ENCODE results near the gene SSTR4. TPM values are rescaled to one million over a fixed set of nuclear protein-coding genes. Genes with fewer than 3 reads are reported as not detected.

SSTR4 gene
- total RNA-seq, 1 experiment from 2014 or later, result not detected

DNA sequence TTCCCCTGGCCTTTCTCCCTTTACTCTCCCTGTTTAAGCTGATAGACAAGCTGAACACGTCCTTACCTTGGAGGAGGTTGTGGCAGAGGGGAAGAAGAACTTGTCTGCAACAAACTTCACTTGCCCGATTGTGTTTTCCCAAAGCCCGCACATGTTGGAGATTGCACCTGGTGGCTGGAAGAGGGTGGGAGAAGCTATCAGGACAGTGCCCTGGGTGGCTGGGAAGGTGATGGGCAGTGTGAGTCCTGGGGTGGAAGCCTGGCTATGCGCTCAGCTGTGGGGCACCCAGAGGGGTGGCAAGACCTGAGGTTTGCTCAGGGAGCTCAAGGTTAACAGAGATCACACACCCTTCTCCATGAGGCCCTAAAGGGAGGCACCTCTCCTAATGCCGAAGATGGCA lies 25.0 kb upstream of the SSTR4 start:
- TF ChIP-seq, protein P1, sequence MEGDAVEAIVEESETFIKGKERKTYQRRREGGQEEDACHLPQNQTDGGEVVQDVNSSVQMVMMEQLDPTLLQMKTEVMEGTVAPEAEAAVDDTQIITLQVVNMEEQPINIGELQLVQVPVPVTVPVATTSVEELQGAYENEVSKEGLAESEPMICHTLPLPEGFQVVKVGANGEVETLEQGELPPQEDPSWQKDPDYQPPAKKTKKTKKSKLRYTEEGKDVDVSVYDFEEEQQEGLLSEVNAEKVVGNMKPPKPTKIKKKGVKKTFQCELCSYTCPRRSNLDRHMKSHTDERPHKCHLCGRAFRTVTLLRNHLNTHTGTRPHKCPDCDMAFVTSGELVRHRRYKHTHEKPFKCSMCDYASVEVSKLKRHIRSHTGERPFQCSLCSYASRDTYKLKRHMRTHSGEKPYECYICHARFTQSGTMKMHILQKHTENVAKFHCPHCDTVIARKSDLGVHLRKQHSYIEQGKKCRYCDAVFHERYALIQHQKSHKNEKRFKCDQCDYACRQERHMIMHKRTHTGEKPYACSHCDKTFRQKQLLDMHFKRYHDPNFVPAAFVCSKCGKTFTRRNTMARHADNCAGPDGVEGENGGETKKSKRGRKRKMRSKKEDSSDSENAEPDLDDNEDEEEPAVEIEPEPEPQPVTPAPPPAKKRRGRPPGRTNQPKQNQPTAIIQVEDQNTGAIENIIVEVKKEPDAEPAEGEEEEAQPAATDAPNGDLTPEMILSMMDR (IDR thresholded peaks at IDR 0.05; ENCODE audit: unreplicated experiment), result no peak
- Mint-ChIP-seq H3K27ac (ENCODE audit: low read depth, unreplicated experiment) (no peak overlapping the region), H3K4me1 (ENCODE audit: insufficient read depth, unreplicated experiment) (peaks cover 12% of the 10 kb centered on the region), H3K36me3 (ENCODE audit: insufficient read depth, unreplicated experiment) (no peaks in the 10 kb centered on the region), H3K27me3 (ENCODE audit: insufficient read depth, unreplicated experiment) (no peaks in the 10 kb centered on the region), H3K9me3 (ENCODE audit: unreplicated experiment) (no peaks in the 10 kb centered on the region), H3K4me3 (ENCODE audit: unreplicated experiment) (no peak overlapping the region)
- intact Hi-C loops (cut with micrococcal nuclease), result no loop called here
- no TSS peak for BruUV-seq (replicated peaks)
- ChIA-PET POLR2A (interaction anchor here (0.7 to 1.2 kb wide), 5 partner anchors 8 to 193 kb away, joined by 3 read pairs; no protein-coding TSS in a partner anchor), CTCF (interaction anchor here (0.6 to 1.4 kb wide), 5 partner anchors 33 to 669 kb away, joined by 3 to 4 read pairs (median 3); no protein-coding TSS in a partner anchor)
- no peak for DNase-seq (ENCODE audit: unreplicated experiment)

DNA sequence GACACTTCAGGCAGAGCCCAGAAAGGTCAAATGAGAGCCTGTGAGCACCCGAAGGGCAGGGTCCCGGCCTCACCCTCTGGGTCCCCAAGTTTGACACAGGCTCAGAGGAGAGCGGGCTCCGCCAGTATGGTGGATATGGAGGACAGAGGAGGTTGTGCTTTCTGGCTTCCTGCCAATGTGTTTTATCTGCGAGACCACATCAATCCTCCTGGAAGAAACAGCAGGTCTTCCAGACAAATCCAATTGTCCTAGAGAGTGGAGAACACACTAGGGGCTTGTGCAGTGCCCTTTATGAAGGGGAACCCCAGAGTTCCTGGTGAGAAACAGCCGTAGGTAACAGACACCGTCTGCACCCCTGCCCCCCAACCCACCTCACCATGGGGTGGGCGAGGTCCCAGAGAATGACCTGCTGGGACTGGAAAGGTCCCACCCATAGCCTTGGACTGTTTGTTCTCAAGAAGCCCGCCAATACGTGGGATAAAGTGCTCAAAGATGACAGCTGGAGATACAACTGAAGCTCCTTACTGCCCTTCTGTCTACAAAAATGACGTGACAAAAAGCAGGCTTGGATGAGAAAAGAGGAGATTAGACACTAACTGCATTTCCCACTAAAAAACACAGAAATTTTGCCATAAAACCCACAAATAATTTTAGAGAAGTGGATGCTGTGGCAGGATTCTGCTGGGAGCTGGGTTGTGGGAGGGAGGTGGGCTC lies 23.9 kb upstream of the SSTR4 start:
- no peaks in the 10 kb centered on the region for H3K9me3 Mint-ChIP-seq (ENCODE audit: unreplicated experiment)
- CTCF ChIA-PET, result interaction anchor here (1.3 kb wide), 1 partner anchor 319 kb away, joined by 3 read pairs; no protein-coding TSS in a partner anchor
- TF ChIP-seq, protein P1 (IDR thresholded peaks at IDR 0.05; ENCODE audit: unreplicated experiment), result no peak
- DNase-seq (ENCODE audit: unreplicated experiment), result no peak
- intact Hi-C loops (cut with micrococcal nuclease), result no loop called here
- peaks cover 12% of the 10 kb centered on the region for H3K4me1 Mint-ChIP-seq (ENCODE audit: insufficient read depth, unreplicated experiment)
- no peaks in the 10 kb centered on the region for H3K27me3 Mint-ChIP-seq (ENCODE audit: insufficient read depth, unreplicated experiment)
- no TSS peak for BruUV-seq (replicated peaks)
- H3K36me3 Mint-ChIP-seq (ENCODE audit: insufficient read depth, unreplicated experiment), result no peaks in the 10 kb centered on the region
- POLR2A ChIA-PET, result no interaction called here
- no peak overlapping the region for H3K27ac Mint-ChIP-seq (ENCODE audit: low read depth, unreplicated experiment)
- no peak overlapping the region for H3K4me3 Mint-ChIP-seq (ENCODE audit: unreplicated experiment)

DNA sequence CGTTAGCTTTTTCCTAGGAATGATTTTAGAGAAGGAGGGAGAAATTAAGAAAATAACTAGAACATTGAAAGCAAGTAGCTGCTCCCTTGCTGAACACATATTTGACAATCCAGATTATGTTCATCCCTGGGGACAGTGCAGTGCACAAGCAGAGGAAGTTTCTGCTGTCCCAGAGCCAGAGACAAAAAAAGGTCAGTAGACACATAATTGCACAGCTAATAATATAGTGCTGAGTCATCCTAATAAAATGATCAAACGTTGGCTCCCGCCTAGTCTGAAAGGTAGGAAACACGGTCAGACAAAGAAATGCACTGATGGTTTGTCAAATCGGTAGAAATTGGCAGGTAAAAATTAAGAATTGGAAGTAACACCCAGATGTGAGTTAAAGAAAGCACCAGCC lies 21.7 kb upstream of the SSTR4 start:
- H3K27ac Mint-ChIP-seq (ENCODE audit: low read depth, unreplicated experiment), result no peak overlapping the region
- peaks cover 12% of the 10 kb centered on the region for H3K4me1 Mint-ChIP-seq (ENCODE audit: insufficient read depth, unreplicated experiment)

GRCh38 chr20:23017516-23017915 lies 17.6 kb upstream of the SSTR4 start:
- BruUV-seq (replicated peaks), result no TSS peak
- no peaks in the 10 kb centered on the region for H3K36me3 Mint-ChIP-seq (ENCODE audit: insufficient read depth, unreplicated experiment)

More for the DNA sequence above, 21.7 kb upstream of the SSTR4 start:
- no peak overlapping the region for H3K4me3 Mint-ChIP-seq (ENCODE audit: unreplicated experiment)
- no peaks in the 10 kb centered on the region for H3K27me3 Mint-ChIP-seq (ENCODE audit: insufficient read depth, unreplicated experiment)
- intact Hi-C loops (cut with micrococcal nuclease), result no loop called here
- no TSS peak for BruUV-seq (replicated peaks)
- CTCF ChIA-PET, result interaction anchor here (0.6 to 1.8 kb wide), 4 partner anchors 15 to 288 kb away, joined by 3 to 6 read pairs (median 4); no protein-coding TSS in a partner anchor
- TF ChIP-seq, protein P1 (IDR thresholded peaks at IDR 0.05; ENCODE audit: unreplicated experiment), result no peak
- POLR2A ChIA-PET, result interaction anchor here (0.6 to 1.5 kb wide), 3 partner anchors 32 to 239 kb away, joined by 3 to 8 read pairs (median 3); no protein-coding TSS in a partner anchor
- no peaks in the 10 kb centered on the region for H3K36me3 Mint-ChIP-seq (ENCODE audit: insufficient read depth, unreplicated experiment)
- H3K9me3 Mint-ChIP-seq (ENCODE audit: unreplicated experiment), result no peaks in the 10 kb centered on the region
- no peak for DNase-seq (ENCODE audit: unreplicated experiment)

More at GRCh38 chr20:23017516-23017915, 17.6 kb upstream of the SSTR4 start:
- DNase-seq (ENCODE audit: unreplicated experiment), result no peak
- no peaks in the 10 kb centered on the region for H3K9me3 Mint-ChIP-seq (ENCODE audit: unreplicated experiment)
- H3K4me3 Mint-ChIP-seq (ENCODE audit: unreplicated experiment), result no peak overlapping the region
- TF ChIP-seq, protein P1 (IDR thresholded peaks at IDR 0.05; ENCODE audit: unreplicated experiment), result no peak
- POLR2A ChIA-PET, result no interaction called here
- CTCF ChIA-PET, result interaction anchor here (0.6 kb wide), 2 partner anchors 113 to 255 kb away, joined by 4 to 6 read pairs; no protein-coding TSS in a partner anchor
- H3K4me1 Mint-ChIP-seq (ENCODE audit: insufficient read depth, unreplicated experiment), result peaks cover 14% of the 10 kb centered on the region
- no peaks in the 10 kb centered on the region for H3K27me3 Mint-ChIP-seq (ENCODE audit: insufficient read depth, unreplicated experiment)
- H3K27ac Mint-ChIP-seq (ENCODE audit: low read depth, unreplicated experiment), result no peak overlapping the region
- intact Hi-C loops (cut with micrococcal nuclease), result no loop called here
